ENCODE data around the gene ARPC5L. TPM values are rescaled to one million over a fixed set of nuclear protein-coding genes. Genes with fewer than 3 reads are reported as not detected.

The ARPC5L gene
- total and polyA plus RNA-seq, 2 of the 8 experiments (the other 6 are each of a cell fraction or from before 2014, with no cell fraction given) = 34.1 to 50.6 TPM

- TF ChIP-seq CHD7 (IDR thresholded peaks at IDR 0.05; ENCODE audit: insufficient replicate concordance, low read length) = no peak
- TF ChIP-seq POLR2AphosphoS5 (IDR thresholded peaks at IDR 0.05; ENCODE audit: low read depth, low read length) = peak; percentile 47; the same call in 1 of the 2 replicates
- peak in 2 of 3 experiments; percentile 76 to 86; a peak in 3 of 4 replicates for TF ChIP-seq CTCF (IDR thresholded peaks at IDR 0.05; ENCODE audit: control extremely low read depth in 1 of 3, insufficient read depth in 1 of 3, low read depth in 1 of 3, low read length in 3 of 3)
- no peak for TF ChIP-seq BCL11A (IDR thresholded peaks at IDR 0.05; ENCODE audit: low read depth in 2 of 2, low read length in 2 of 2)
- peak in 1 of 2 experiments; percentile 76; a peak in 2 of 3 replicates for TF ChIP-seq POLR2A (IDR thresholded peaks at IDR 0.05; ENCODE audit: control extremely low read depth in 1 of 2, low read depth in 2 of 2, low read length in 2 of 2)
- TF ChIP-seq SP2 (IDR thresholded peaks at IDR 0.05; ENCODE audit: low read length) = no peak
- TF ChIP-seq SIN3A (conservative IDR thresholded peaks at IDR 0.05 in 1 of 2, IDR thresholded peaks at IDR 0.05 in 1 of 2; ENCODE audit: low read depth in 1 of 2, low read length in 2 of 2) = no peak; a peak in 1 of 4 replicates
These were observed 5.8 kb upstream of the ARPC5L start (continued) for GRCh38 chr9:124855944-124856765.

Measured in H1 (cell line).